ENCODE measurements around the gene ELF1.

- peak; percentile 37; the same call in 1 of the 2 replicates for TF ChIP-seq CTCF (conservative IDR thresholded peaks at IDR 0.05)
- TF ChIP-seq EZH2 (IDR thresholded peaks at IDR 0.05; ENCODE audit: low read depth) = no peak
These were observed 44.4 kb downstream of the ELF1 start for GRCh38 chr13:40974460-40975407.

Data from PC-9 (cell line).